ENCODE data around the gene MEAK7. TPM values are rescaled to one million over a fixed set of nuclear protein-coding genes. Genes with fewer than 3 reads are reported as not detected.

The MEAK7 gene
- total and polyA plus RNA-seq, 2 of the 8 experiments (the other 6 are each of a cell fraction or from before 2014, with no cell fraction given) = 9.6 to 19.6 TPM

DNA sequence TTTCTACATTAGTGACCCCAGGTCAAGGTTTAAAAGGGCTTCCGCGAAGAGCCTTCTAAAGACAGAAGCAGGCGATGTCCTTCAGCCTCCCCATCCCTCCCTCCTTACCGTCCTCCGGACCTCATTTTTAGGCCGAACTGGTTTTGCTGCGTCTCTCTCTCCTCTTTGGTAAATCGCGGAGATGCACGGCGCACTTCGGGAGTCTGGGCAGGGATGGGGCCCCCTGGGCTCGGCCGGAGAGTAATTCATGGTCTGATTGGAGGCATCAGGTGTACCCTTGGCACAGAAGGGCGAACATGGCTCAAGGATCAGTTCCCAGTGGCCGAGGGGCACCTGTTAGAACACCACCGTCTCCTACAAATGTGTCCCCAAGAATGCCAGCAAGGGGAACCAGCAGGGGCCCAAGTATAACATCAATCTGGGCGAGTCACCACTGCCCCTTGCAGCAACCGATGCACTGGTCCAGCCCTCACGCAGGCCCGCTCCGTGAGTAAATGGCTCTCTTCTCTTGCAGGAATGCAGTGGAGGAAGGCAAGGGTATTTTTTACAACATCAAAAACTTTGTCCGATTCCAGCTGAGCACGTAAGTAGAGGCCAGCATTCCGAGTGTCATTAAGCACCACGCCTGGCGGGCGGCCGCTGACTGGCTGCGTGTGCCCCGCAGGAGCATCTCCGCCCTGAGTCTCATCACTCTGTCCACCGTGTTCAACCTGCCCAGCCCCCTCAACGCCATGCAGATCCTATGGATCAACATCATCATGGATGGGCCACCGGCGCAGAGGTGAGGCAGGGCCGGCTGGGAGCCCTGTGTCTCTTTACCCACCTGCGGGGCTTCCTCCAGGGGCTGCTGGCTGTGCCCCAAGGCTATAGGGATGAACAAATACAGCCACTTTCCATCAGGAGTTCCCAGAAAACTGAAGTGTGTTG lies 45.6 kb downstream of the MEAK7 start (continued):
- TF ChIP-seq, protein P1, sequence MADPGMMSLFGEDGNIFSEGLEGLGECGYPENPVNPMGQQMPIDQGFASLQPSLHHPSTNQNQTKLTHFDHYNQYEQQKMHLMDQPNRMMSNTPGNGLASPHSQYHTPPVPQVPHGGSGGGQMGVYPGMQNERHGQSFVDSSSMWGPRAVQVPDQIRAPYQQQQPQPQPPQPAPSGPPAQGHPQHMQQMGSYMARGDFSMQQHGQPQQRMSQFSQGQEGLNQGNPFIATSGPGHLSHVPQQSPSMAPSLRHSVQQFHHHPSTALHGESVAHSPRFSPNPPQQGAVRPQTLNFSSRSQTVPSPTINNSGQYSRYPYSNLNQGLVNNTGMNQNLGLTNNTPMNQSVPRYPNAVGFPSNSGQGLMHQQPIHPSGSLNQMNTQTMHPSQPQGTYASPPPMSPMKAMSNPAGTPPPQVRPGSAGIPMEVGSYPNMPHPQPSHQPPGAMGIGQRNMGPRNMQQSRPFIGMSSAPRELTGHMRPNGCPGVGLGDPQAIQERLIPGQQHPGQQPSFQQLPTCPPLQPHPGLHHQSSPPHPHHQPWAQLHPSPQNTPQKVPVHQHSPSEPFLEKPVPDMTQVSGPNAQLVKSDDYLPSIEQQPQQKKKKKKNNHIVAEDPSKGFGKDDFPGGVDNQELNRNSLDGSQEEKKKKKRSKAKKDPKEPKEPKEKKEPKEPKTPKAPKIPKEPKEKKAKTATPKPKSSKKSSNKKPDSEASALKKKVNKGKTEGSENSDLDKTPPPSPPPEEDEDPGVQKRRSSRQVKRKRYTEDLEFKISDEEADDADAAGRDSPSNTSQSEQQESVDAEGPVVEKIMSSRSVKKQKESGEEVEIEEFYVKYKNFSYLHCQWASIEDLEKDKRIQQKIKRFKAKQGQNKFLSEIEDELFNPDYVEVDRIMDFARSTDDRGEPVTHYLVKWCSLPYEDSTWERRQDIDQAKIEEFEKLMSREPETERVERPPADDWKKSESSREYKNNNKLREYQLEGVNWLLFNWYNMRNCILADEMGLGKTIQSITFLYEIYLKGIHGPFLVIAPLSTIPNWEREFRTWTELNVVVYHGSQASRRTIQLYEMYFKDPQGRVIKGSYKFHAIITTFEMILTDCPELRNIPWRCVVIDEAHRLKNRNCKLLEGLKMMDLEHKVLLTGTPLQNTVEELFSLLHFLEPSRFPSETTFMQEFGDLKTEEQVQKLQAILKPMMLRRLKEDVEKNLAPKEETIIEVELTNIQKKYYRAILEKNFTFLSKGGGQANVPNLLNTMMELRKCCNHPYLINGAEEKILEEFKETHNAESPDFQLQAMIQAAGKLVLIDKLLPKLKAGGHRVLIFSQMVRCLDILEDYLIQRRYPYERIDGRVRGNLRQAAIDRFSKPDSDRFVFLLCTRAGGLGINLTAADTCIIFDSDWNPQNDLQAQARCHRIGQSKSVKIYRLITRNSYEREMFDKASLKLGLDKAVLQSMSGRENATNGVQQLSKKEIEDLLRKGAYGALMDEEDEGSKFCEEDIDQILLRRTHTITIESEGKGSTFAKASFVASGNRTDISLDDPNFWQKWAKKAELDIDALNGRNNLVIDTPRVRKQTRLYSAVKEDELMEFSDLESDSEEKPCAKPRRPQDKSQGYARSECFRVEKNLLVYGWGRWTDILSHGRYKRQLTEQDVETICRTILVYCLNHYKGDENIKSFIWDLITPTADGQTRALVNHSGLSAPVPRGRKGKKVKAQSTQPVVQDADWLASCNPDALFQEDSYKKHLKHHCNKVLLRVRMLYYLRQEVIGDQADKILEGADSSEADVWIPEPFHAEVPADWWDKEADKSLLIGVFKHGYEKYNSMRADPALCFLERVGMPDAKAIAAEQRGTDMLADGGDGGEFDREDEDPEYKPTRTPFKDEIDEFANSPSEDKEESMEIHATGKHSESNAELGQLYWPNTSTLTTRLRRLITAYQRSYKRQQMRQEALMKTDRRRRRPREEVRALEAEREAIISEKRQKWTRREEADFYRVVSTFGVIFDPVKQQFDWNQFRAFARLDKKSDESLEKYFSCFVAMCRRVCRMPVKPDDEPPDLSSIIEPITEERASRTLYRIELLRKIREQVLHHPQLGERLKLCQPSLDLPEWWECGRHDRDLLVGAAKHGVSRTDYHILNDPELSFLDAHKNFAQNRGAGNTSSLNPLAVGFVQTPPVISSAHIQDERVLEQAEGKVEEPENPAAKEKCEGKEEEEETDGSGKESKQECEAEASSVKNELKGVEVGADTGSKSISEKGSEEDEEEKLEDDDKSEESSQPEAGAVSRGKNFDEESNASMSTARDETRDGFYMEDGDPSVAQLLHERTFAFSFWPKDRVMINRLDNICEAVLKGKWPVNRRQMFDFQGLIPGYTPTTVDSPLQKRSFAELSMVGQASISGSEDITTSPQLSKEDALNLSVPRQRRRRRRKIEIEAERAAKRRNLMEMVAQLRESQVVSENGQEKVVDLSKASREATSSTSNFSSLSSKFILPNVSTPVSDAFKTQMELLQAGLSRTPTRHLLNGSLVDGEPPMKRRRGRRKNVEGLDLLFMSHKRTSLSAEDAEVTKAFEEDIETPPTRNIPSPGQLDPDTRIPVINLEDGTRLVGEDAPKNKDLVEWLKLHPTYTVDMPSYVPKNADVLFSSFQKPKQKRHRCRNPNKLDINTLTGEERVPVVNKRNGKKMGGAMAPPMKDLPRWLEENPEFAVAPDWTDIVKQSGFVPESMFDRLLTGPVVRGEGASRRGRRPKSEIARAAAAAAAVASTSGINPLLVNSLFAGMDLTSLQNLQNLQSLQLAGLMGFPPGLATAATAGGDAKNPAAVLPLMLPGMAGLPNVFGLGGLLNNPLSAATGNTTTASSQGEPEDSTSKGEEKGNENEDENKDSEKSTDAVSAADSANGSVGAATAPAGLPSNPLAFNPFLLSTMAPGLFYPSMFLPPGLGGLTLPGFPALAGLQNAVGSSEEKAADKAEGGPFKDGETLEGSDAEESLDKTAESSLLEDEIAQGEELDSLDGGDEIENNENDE (IDR thresholded peaks at IDR 0.05; ENCODE audit: insufficient replicate concordance, low read length) = no peak
- TF ChIP-seq SAP30 (IDR thresholded peaks at IDR 0.05; ENCODE audit: insufficient read depth, insufficient replicate concordance, low read length) (no peak), SIRT6 (IDR thresholded peaks at IDR 0.05; ENCODE audit: low read length) (no peak), TAF1 (IDR thresholded peaks at IDR 0.05; ENCODE audit: low read depth, low read length) (no peak), CBX5 (IDR thresholded peaks at IDR 0.05; ENCODE audit: low read depth, low read length) (no peak)
